NCI-H146 treated with DMSO at 0.1 percent for 48 hours (cell line): ENCODE data around the gene LMBR1.
A peak's percentile ranks its signal among the peaks of the same experiment; 100 is the strongest.
"Not testable (repeated sequence)": the region's sequence is repeated elsewhere in the genome, so short reads cannot be mapped to it uniquely, and the experiment has no call there.

Source experiments
- DNase-seq: peaks from one replicate; lab custom pipeline; 2025; ENCODE audit not compliant: unreplicated experiment; lab: John Stamatoyannopoulos, UW

The LMBR1 gene

GRCh38 chr7:156892821-156893706, at the start of gene LMBR1:
Gene LMBR1, minus strand, starts transcription at chr7:156893183. Its CDS starts 190 bp downstream, at chr7:156892993.
- peak; percentile 79 for DNase-seq

GRCh38 chr7:156942708-156943090, 49.7 kb upstream of the LMBR1 start:
- no peak for DNase-seq

- DNase-seq = no peak
Measured at GRCh38 chr7:156941393-156942182, 48.6 kb upstream of the LMBR1 start.

- DNase-seq = no peak
Measured at GRCh38 chr7:156940421-156941122, 47.6 kb upstream of the LMBR1 start.

- DNase-seq = not testable (repeated sequence)
Measured at GRCh38 chr7:156936766-156937165, 43.8 kb upstream of the LMBR1 start.

DNA sequence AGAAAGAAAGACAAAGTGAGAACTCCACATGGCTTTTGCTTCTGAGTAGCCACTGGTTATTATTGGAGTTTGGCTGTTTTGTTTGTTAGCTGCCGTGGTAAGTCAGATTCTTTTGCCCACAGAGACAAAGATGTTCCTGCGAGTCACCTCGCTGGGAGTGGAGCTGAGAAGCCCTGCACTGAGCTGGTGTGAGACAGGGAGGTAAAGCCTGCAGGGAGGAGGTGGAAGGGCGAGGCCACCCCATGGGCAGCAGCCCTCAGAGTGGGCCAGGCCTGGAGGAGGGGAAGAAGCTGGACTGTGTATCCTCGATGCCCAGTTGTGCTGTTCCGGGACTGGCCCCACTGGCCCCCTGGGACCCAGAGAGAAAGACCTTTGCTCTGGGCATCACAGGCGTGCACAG, 42.3 kb upstream of the LMBR1 start:
- DNase-seq = no peak

DNA sequence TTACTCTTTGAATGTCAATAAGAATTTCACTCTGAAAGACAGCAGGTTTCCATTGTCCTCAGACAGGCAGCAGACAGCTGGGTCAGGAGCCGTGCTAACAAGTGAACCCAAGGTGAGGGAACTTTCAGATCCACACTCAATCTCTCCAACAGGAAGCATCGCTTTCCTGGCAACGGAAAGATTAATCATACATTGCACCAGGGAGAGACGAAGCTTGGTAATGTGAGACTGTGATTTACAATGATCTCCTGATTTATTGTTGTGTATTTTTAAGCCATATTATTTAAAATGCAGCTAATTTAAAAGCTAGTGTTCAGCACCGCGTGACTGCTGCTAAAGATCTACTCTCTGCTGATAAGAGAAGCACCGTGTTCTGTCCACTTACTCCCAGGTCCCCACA, 39.0 kb upstream of the LMBR1 start:
- peak; percentile 57 for DNase-seq

DNA sequence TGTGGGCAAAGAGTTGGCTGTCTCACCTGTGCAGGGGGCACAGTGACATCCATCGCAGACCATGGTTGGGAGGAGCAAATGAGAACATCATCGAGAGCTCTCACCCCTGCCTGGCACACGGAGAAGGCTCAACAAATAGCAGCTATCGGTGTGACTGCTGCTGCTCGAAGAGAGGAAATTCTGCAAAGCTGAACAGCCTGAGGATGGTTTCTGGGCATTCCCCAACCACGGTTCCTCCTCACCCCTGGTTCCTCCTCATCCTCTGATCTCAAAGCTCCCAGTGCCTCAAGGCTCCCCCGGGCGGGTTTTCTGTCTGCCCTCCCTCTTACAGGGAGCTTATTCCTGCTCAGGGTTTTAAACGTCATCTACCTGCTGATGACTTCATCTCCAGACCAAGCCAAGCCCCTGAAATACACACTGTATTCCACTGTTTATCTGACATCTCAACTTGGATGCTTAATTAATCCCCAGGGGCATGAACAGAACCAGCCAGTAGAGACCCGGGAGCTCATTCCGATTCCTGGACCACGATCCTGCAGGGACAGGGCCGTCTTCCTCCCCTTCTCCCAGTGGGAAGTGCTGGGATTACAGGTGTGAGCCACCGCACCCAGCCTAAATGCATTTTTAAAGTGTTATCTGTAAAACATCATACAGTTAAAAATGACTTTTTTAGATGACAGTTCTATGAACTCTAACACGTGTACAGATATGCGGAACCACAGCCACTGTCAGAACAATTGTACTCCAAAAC, 37.0 kb upstream of the LMBR1 start:
- DNase-seq = no peak

- no peak for DNase-seq
Measured at GRCh38 chr7:156928406-156928747, 35.4 kb upstream of the LMBR1 start.

- peak; percentile 50 for DNase-seq
Measured at GRCh38 chr7:156927571-156928405, 34.8 kb upstream of the LMBR1 start.

GRCh38 chr7:156925821-156926220, 32.8 kb upstream of the LMBR1 start:
- DNase-seq = not testable (repeated sequence)

GRCh38 chr7:156922304-156922703, 29.3 kb upstream of the LMBR1 start:
- DNase-seq = not testable (repeated sequence)

DNA sequence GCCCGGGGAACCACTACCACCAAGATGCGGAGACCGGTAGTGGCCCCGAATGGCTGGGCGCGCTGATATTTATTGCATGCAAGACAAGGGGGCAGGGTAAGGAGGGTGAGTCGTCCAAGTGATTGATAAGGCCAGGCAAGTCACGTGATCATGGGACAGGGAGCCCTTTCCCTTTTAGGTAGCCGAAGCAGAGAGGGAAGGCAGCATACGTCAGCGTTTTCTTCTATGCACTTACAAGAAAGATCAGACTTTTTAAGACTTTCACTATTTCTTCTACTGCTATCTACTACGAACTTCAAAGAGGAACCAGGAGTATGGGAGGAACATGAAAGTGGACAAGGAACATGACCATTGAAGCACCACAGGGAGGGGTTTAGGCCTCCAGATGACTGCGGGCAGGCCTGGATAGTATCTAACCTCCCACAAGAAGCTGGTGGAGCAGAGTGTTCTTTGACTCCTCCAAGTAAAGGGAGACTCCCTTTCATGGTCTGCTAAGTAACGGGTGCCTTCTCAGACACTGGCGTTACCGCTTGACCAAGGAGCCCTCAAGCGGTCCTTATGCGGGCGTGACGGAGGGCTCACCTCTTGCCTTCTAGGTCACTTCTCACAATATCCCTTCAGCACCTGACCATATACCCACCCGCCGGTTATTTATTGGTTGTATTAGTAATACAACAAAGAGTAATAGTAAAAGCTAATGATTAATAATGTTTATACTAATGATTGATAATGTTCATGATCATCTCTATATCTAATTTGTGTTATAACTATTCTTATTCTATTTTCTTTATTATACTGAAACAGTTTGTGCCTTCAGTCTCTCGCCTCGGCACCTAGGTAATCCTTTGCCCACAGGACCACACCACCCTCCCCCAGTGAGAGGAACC, 27.7 kb upstream of the LMBR1 start:
- not testable (repeated sequence) for DNase-seq

GRCh38 chr7:156920076-156920475, 27.1 kb upstream of the LMBR1 start:
- DNase-seq = no peak

DNA sequence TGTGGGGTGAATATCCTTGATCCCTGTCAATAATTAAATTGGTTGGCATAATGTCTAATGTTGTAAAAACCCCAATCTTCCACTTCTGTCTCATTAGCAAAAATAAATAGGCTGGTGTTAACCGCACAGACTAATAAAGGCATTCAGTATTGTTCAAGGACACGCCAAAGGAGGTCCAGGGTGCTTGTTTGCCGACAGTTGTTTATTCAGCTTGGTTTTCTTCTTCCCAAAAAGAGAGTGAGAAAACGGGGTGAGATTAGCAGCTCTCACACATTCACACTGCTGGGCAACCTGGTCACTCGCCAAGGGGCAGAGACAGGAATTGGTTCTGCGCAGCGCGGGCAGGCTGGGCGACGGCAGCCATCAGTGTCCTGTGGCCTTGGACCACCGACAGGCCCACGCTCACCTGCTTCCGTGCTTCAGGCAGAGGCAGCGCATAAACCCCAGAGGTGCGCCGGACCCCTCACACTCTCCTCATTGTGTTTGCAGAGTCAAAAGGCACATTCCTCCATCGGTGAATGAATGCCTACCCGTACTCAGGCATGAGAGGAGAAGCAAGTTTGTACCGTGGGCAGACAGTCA, 26.2 kb upstream of the LMBR1 start:
- DNase-seq = no peak

DNA sequence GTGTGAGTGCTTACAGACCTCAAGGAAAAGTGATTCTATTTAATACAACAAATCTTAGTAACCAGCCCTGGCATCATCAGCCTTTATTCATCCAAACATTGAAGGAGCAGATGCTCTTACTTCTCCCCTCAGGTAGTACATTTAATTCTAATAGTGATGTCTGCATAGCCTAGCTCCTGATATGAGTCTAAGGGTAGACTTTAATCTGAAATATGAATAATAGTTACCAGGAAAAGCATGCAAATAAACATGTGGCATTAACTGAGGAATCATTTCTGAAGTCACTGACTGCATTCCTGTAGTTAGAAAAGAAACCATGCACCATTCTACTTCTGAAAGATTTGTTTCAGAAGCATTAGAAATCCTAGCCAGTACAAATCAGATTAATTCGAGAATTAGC, 25.7 kb upstream of the LMBR1 start:
- no peak for DNase-seq

DNA sequence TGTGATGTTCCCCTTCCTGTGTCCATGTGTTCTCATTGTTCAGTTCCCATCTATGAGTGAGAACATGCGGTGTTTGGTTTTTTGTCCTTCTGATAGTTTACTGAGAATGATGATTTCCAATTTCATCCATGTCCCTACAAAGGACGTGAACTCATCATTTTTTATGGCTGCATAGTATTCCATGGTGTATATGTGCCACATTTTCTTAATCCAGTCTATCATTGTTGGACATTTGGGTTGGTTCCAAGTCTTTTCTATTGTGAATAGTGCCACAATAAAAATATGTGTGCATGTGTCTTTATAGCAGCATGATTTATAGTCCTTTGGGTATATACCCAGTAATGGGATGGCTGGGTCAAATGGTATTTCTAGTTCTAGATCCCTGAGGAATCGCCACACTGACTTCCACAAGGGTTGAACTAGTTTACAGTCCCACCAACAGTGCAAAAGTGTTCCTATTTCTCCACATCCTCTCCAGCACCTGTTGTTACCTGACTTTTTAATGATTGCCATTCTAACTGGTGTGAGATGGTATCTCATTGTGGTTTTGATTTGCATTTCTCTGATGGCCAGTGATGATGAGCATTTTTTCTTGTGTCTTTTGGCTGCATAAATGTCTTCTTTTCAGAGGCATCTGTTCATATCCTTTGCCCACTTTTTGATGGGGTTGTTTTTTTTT, 16.7 kb upstream of the LMBR1 start:
- not testable (repeated sequence) for DNase-seq

- DNase-seq = no peak
Measured at GRCh38 chr7:156907656-156908055, 14.7 kb upstream of the LMBR1 start.
